OCI-LY1 (cell line): ENCODE data around the gene ANKRD26.
A peak's percentile ranks its signal among the peaks of the same experiment; 100 is the strongest.

Experiments
- H2AFZ ChIP-seq: fragments of 200-600 bp; sonication (generic), shearing (Covaris generic); 2 replicates; pipeline ENCODE4 v1.6.0; 2014; ENCODE audit warnings: antibody characterized with exemption, mild to moderate bottlenecking, low read length
- H3F3A ChIP-seq: fragments of 200-600 bp; sonication (generic), shearing (Covaris generic); 2 replicates; pipeline ENCODE4 v1.6.0; 2014; ENCODE audit warnings: mild to moderate bottlenecking, antibody characterized with exemption, low read length, moderate library complexity; ENCODE audit not compliant: insufficient read depth
- H3K27ac ChIP-seq: fragments of 200-600 bp; sonication (generic); 2 replicates; pipeline ENCODE4 v1.5.1; 2014; ENCODE audit warnings: low read length, mixed run types, mild to moderate bottlenecking, low read depth; ENCODE audit not compliant: poor library complexity, severe bottlenecking
- H3K27me3 ChIP-seq: fragments of 200-600 bp; sonication (generic); 2 replicates; pipeline ENCODE4 v1.6.0; 2014; ENCODE audit warnings: antibody characterized with exemption, mild to moderate bottlenecking, low read length, moderate library complexity; ENCODE audit not compliant: insufficient read depth
- H3K36me3 ChIP-seq: fragments of 200-600 bp; sonication (generic); 2 replicates; pipeline ENCODE4 v1.6.1; 2014; ENCODE audit warnings: mild to moderate bottlenecking, antibody characterized with exemption, low read length, moderate library complexity, mixed read lengths; ENCODE audit not compliant: insufficient read depth
- H3K4me1 ChIP-seq: fragments of 200-600 bp; sonication (generic); 2 replicates; pipeline ENCODE4 v1.5.1; 2014; ENCODE audit warnings: mild to moderate bottlenecking, low read length, moderate library complexity; ENCODE audit not compliant: insufficient read depth, severe bottlenecking
- H3K4me2 ChIP-seq: fragments of 200-600 bp; sonication (generic), shearing (Covaris generic); 2 replicates; pipeline ENCODE4 v1.6.1; 2014; ENCODE audit warnings: low read length
- H3K4me3 ChIP-seq: fragments of 200-600 bp; sonication (generic); 2 replicates; pipeline ENCODE4 v1.5.1; 2014; ENCODE audit warnings: low read length, low read depth, mild to moderate bottlenecking, mixed read lengths; ENCODE audit not compliant: poor library complexity, severe bottlenecking
- H3K79me2 ChIP-seq: fragments of 200-600 bp; shearing (Covaris generic); 2 replicates; pipeline ENCODE4 v1.6.1; 2016; ENCODE audit warnings: mixed run types, low read length, mixed read lengths; ENCODE audit not compliant: insufficient read depth
- H3K9ac ChIP-seq: fragments of 200-600 bp; sonication (generic), shearing (Covaris generic); 2 replicates; pipeline ENCODE4 v1.6.1; 2014; ENCODE audit warnings: mild to moderate bottlenecking, low read length, mixed read lengths
- H3K9me2 ChIP-seq: fragments of 200-600 bp; sonication (generic), shearing (Covaris generic); 2 replicates; pipeline ENCODE4 v1.6.1; 2014; ENCODE audit warnings: low read depth, mild to moderate bottlenecking, low read length, mixed read lengths
- H3K9me3 ChIP-seq: fragments of 200-600 bp; shearing (Covaris generic); 2 replicates; pipeline ENCODE4 v1.6.1; 2014; ENCODE audit warnings: low read length, mixed read lengths
- H4K20me1 ChIP-seq: fragments of 200-600 bp; sonication (generic), shearing (Covaris generic); 2 replicates; pipeline ENCODE4 v1.6.0; 2016; ENCODE audit warnings: mild to moderate bottlenecking, low read length; ENCODE audit not compliant: insufficient read depth
- EZH2 ChIP-seq: fragments of 200-600 bp; sonication (generic), shearing (Covaris generic); IDR thresholded peaks from 2 replicates; pipeline ENCODE4 v1.8.0; 2017; ENCODE audit warnings: borderline replicate concordance, mixed run types, mild to moderate bottlenecking, antibody characterized with exemption, low read length, moderate library complexity, mixed read lengths
- TF ChIP-seq, protein P1 (sequence below): fragments of 200-600 bp; sonication (generic), shearing (Covaris generic); IDR thresholded peaks from 2 replicates; pipeline ENCODE4 v1.5.1; 2017; ENCODE audit warnings: mild to moderate bottlenecking, antibody characterized with exemption, low read length, moderate library complexity, mixed read lengths

The ANKRD26 gene

DNA sequence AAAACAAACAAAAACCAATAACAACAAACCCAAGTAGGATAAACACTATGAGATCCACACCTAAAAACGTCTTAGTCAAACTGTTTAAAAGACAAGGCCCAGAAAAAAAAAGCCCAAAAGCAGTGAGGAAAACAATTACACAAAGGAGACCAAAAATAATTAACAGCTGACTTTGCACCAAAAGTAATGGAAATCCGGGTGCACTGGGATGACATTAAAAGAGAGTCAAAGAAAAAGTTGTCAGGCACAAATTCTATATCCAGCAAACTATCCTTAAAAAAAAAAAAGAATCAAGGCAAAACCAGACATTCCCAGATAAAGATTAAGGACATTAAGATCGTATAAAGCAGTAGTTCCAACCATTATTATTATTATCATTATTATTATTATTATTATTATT is 7.9 kb upstream of the ANKRD26 start:
- Histone ChIP-seq H3K9ac (no peak overlapping the region), H3K36me3 (peaks cover 49% of the 10 kb centered on the region), H3K4me2 (no peak overlapping the region), H3K9me3 (0 out of 2 replicates have a peak, but pooled peaks cover 2% of the 10 kb centered on the region), H3K79me2 (no peaks in the 10 kb centered on the region), H4K20me1 (no peaks in the 10 kb centered on the region), H3K27me3 (no peaks in the 10 kb centered on the region), H3F3A (no peaks in the 10 kb centered on the region), H2AFZ (no peak overlapping the region), H3K9me2 (no peaks in the 10 kb centered on the region), H3K4me3 (no peak overlapping the region), H3K4me1 (no peaks in the 10 kb centered on the region), H3K27ac (no peak overlapping the region)
- no peak for TF ChIP-seq EZH2
- TF ChIP-seq, protein P1, sequence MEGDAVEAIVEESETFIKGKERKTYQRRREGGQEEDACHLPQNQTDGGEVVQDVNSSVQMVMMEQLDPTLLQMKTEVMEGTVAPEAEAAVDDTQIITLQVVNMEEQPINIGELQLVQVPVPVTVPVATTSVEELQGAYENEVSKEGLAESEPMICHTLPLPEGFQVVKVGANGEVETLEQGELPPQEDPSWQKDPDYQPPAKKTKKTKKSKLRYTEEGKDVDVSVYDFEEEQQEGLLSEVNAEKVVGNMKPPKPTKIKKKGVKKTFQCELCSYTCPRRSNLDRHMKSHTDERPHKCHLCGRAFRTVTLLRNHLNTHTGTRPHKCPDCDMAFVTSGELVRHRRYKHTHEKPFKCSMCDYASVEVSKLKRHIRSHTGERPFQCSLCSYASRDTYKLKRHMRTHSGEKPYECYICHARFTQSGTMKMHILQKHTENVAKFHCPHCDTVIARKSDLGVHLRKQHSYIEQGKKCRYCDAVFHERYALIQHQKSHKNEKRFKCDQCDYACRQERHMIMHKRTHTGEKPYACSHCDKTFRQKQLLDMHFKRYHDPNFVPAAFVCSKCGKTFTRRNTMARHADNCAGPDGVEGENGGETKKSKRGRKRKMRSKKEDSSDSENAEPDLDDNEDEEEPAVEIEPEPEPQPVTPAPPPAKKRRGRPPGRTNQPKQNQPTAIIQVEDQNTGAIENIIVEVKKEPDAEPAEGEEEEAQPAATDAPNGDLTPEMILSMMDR = no peak

DNA sequence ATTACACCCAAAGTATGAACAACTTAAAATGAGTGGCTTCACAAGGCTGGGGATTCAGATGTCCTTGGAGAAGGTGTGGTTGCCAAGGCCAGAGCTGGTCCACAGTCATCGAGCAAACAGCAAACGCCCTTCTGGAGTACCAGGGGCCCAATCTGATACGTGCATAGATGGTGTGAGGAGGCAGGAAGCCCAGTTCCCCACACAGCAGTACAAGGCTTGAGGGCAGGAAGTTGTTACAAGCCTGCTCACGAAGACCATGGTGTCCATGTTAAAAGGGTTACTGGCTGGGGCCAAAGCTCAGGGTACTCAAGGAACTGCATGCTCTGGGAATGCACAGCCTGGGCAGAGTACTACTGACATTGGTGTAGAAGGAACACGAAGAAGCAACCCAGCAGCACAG is 4.6 kb upstream of the ANKRD26 start:
- no peak overlapping the region for H3K9ac ChIP-seq
- 0 out of 2 replicates have a peak, but pooled peaks cover 2% of the 10 kb centered on the region for H3K9me3 ChIP-seq
- peaks cover 8% of the 10 kb centered on the region for H3K4me1 ChIP-seq
- no peak overlapping the region for H3K4me2 ChIP-seq
- H2AFZ ChIP-seq = no peak overlapping the region
- no peak overlapping the region for H3K4me3 ChIP-seq
- H3K27me3 ChIP-seq = no peaks in the 10 kb centered on the region
- no peaks in the 10 kb centered on the region for H4K20me1 ChIP-seq
- H3K9me2 ChIP-seq = no peaks in the 10 kb centered on the region
- H3F3A ChIP-seq = no peaks in the 10 kb centered on the region
- H3K36me3 ChIP-seq = peaks cover 17% of the 10 kb centered on the region
- no peak for TF ChIP-seq EZH2
- TF ChIP-seq, protein P1 = no peak
- no peaks in the 10 kb centered on the region for H3K79me2 ChIP-seq
- no peak overlapping the region for H3K27ac ChIP-seq

DNA sequence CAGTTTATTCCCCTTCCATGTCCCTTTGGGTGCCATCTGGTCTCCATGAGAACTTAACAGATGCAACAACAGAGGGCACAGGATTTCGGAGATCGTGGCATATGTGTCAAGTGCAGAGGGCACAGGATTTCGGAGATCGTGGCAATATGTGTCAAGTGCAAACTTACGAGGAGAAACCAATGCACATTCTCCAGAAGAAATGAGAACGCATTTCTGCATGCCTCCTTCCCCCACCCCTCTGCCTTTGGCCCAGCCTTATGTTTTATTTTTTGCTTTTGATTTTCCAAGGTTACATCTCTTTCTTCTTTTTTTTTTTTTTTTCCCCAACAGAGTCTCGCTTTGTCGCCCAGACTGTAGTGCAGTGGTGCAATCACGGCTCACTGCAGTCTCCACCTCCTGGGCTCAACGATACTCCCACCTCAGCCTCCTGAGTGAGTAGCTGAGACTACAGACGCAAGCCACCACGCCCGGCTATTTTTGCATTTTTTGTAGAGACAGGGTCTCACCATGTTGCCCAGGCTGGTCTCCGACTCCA is 586 bp upstream of the ANKRD26 start:
- peak overlapping the region; percentile 69 for H3K9ac ChIP-seq
- peak overlapping the region; percentile 95 for H3K4me2 ChIP-seq
- peaks cover 7% of the 10 kb centered on the region; the same call in 1 of the 2 replicates for H3K79me2 ChIP-seq
- H3F3A ChIP-seq = no peaks in the 10 kb centered on the region
- no peaks in the 10 kb centered on the region for H3K27me3 ChIP-seq
- H3K4me1 ChIP-seq = peaks cover 21% of the 10 kb centered on the region
- no peak for TF ChIP-seq EZH2
- no peaks in the 10 kb centered on the region for H4K20me1 ChIP-seq
- H3K9me2 ChIP-seq = no peaks in the 10 kb centered on the region
- no peaks in the 10 kb centered on the region for H3K36me3 ChIP-seq
- no peaks in the 10 kb centered on the region for H3K9me3 ChIP-seq
- peak overlapping the region; percentile 68 for H2AFZ ChIP-seq
- H3K4me3 ChIP-seq = peak overlapping the region; percentile 67
- peak overlapping the region; percentile 49 for H3K27ac ChIP-seq

DNA sequence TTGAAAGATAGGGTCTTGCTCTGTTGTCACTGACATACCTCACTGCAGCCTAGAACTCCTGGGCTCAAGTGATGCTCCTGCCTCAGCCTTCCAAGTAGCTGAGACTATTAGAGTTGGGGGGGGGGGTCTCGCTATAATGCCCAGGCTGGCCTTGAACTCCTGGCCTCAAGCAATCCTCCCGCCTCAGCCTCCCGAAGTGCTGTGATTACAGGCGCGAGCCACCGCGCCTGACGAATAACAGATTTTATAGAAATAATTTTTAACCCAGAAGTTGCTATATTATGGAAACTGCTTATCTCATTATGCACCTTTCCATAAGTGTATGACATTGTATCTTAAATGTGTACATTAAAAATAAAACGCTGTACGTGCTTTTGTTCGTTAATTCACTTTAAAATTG is 846 bp downstream of the ANKRD26 start:
- Histone ChIP-seq H2AFZ (no peak overlapping the region), H3F3A (no peaks in the 10 kb centered on the region), H3K27ac (peak overlapping the region; percentile 49), H3K36me3 (peaks cover 6% of the 10 kb centered on the region), H3K79me2 (peaks cover 7% of the 10 kb centered on the region; the same call in 1 of the 2 replicates), H3K4me2 (peak overlapping the region; percentile 95), H3K4me1 (peaks cover 21% of the 10 kb centered on the region), H3K27me3 (no peaks in the 10 kb centered on the region), H3K9ac (peak overlapping the region; percentile 69), H3K9me2 (no peaks in the 10 kb centered on the region), H3K9me3 (no peaks in the 10 kb centered on the region), H4K20me1 (no peaks in the 10 kb centered on the region), H3K4me3 (peak overlapping the region; percentile 67)
- TF ChIP-seq, protein P1 = no peak
- TF ChIP-seq EZH2 = no peak
